GM18526 (cell line): ENCODE measurements around the gene MYOF.

Source experiments
- POLR2A ChIP-seq: IDR thresholded peaks from 3 replicates; pipeline ENCODE4 v1.6.1; 2011; ENCODE audit not compliant: insufficient read length; ENCODE audit errors: extremely low read depth

Gene MYOF

DNA sequence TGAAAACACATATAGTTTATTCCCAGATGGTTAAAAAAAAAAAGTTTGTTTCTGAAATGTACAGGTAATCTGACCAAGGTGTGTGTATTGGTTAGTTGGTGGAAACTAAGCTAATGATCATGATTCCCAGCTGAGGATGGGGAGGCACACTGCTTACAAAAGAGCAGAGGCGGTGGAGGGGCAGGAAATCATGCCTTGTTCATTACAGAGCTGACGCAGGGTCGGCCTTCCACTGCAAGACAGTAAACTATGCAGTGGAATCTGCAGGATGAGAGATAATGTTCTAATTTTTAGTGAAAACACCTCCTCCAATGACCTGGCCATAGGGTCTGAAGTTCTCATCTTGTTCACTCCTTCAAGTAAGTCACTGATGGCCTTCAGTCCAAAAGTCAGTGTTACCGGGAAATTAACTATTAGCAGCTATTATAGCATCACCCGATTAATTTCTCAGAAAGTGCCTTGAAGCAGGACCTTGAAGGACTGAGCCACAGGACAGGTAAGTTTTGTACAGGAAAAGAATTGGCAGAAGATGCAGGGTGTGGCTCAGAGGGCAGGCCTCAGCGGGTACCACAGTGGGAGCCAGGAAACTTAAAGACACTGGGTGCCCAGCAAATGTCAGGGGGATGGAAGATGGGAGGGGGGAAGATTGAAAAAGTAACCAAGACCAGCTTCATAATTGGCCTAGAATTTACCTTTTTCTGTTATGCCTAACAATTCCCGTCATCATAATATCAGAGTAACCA, 36.0 kb downstream of the MYOF start:
- TF ChIP-seq POLR2A, result no peak

DNA sequence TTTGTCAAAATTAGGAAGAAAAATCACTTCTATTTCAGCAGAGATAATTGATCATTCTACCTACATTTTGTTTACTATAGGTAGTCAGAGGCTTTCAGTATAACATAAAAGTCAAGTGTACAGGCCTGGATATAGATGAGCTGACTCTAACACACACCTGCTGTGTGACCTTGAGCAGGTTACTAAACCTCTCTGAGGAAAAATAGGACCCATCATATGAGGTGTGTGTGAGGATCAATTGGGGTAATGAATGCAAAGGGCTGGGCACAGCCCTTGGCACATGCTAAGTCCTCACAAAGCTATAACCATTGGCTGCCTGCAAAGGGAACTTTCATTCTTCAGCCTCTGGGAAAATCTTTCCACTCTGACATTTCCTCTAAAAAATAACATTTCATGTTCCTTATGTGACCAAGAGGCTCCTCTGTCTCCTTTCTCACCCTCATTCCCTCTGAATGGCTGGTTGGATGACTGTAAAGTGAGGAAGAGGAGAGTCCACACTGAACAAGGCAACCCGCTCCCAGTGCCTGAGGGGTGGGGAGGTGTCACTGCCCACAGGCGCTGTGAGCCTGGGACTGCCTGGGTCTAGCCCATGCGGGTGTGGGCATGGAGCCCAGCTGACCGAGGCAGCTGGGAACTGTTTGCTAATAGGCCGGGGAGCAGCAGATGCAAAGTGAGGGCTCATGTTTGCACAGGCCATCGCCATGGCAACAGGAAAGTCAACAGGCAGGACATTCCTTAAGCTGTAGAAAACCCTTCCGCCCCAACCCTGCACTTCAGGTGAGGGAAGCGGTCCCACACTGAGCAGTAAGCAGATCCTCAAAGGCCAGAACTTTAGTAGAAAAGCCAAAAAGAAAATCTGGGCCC, 36.8 kb downstream of the MYOF start:
- TF ChIP-seq POLR2A, result no peak

DNA sequence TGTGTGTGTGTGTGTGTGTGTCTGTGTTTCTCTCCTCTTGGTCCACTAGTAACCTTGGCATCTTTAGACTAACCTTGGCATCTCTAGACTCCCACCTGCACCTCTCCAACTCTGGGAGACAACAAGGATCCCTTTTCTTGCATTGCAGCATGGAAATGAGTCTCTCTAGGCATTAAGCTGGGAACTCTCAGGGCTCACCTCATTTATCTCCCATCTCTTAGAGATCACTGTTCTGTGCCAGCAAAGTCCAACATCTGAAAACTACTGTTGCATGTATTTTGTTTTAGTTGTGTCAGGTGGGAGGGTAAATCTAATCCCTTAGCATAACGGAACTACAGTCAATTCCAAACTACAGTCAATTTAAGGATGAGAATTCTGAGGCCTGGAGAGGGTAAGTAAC, 38.7 kb downstream of the MYOF start:
- TF ChIP-seq POLR2A, result no peak

DNA sequence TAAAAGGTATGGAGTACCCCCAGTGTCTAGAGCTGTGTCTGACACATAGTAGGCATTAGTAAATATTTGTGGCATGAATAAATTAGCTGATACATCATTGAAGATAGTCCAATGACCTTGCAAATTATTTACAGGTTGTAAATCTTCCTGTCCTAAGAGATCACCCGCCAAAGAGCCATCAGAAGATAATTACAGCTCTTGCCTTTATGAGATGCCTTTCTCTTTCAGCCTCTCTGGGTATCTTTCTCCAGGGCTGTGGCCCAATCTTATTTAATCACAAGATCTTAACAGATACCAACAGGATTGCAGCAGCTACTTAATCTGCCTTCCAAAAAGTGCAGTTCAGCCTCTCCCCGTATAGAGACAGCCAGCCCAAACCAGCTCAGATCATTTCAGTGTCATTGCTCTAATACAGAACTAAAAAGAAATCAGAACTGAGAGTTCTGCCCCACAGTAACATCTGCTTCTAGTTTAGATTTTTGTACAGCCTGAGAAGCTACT, 41.5 kb downstream of the MYOF start:
- TF ChIP-seq POLR2A, result no peak

DNA sequence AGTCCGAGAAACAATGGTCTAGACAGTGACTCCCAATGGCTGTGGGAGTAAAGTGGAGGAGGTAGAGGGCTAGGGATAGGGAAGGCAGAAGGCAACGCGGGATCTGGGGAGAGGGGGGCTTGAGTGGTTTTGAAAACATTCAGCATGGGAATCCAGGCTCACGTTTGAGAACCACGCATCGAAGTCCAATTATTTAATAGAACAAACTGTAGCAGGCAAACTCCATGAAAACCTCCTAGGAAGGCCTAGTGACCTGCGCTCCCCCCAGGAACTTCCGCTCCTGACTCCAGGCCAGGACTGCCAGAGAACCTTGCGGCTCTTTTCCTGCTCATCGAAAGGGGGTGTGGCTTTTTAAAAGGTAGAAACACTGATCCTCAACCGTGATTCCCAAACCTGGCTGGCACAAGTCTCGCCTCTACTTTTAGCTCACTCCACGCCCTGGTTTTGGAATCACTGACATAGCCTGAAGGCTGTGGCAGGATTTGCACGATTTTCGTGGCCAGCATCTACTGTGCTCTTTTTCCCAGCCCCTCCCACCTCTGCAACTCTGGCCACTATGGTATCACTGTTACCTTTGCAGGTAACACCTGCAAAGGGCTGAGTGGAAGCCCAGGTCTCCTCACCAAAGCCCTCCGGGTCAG, 43.4 kb downstream of the MYOF start:
- TF ChIP-seq POLR2A, result no peak

DNA sequence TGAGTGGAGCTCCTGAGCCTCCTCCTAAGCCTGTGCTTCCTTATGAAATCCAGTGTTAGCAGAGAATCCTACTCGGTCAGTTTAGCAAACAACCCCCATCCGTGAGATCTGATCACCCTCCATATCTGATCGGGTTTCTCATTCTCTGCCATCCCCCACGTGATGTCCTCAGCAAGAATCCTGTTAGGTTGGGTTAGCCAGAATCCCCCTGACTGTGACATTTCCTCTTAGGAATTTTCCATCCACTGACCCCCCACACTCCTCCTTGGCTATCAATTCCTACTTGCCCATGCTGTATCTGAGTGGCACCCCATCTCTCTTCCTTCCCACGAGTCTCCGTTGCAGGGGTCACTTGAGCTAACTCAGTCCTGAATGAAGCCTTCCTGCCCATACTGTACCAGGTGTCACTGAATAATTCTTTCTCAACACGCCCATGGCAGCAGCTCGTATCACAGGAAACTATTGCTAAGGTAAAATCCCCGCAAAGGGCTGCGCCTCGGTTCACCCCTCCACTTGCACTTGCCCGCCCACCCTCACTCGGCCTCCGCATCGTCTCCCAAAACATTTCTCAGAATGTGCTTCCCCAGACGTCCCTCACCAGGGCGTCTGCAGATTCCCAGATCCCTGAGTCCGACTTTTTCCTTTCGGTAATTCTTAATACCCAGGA, 44.1 kb downstream of the MYOF start:
- no peak for TF ChIP-seq POLR2A

DNA sequence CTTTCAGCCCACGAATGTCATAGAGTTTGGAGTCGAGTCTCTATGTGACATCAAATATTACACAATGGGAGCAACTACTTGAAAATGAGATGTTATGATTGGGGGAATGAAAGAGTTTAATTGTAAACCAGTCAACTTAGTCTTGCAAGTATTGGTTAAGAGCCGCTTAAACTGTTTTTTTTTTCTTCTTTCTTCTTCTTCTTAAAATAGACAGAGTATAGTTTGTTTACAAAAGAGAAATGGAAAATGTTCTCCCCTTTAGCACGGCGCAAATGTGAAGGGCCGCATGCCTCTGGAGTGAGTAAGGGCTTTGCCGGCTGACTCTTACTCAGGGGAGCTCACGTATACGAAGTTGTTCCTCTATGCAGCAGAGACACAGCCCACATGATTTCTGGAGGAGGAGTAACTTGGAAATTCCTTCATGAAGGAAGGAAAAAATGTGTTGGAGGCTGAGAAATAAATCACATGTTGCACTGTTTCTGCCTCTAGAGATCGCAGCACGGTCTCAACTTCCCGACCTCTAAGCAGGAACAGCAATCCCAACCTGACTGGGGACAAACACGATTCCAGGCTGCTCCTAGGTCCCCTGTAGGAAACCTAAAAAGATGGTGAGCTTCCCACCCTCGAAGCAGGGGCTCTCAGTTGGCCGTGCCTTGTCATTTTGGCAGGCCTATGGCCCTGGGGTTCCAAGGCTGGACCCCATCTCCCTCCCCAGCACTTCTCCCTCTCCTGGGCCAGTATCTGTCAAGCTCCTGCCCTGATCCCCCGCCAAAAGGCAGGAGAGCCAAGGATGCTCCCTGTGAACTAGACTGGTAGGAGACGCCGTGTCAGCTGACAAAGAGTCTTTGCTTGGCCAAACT, 44.8 kb downstream of the MYOF start:
- TF ChIP-seq POLR2A, result no peak

DNA sequence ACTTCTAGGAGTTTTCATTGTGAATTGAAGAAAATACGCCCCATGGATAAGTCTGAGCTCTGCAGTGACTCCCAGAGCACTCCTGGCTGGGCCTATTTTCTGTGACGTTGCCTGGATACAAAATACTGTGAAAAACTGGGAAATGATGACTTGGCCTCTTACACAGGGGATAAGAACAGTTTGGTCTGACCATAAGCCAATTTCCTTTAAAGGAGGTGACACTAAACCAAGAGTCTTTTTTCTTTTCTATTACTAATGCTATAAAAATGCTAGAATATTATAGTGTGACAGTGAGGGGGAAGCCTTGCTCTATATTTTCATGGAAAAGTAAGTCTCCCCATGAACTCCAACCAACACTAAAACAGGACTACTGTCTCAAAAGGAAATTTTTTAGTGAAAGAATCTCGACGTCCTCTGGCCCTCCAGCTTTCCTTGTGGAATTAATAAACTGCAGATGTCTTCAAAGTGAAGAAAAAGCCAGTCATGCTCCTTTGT, 45.5 kb downstream of the MYOF start:
- TF ChIP-seq POLR2A, result no peak

DNA sequence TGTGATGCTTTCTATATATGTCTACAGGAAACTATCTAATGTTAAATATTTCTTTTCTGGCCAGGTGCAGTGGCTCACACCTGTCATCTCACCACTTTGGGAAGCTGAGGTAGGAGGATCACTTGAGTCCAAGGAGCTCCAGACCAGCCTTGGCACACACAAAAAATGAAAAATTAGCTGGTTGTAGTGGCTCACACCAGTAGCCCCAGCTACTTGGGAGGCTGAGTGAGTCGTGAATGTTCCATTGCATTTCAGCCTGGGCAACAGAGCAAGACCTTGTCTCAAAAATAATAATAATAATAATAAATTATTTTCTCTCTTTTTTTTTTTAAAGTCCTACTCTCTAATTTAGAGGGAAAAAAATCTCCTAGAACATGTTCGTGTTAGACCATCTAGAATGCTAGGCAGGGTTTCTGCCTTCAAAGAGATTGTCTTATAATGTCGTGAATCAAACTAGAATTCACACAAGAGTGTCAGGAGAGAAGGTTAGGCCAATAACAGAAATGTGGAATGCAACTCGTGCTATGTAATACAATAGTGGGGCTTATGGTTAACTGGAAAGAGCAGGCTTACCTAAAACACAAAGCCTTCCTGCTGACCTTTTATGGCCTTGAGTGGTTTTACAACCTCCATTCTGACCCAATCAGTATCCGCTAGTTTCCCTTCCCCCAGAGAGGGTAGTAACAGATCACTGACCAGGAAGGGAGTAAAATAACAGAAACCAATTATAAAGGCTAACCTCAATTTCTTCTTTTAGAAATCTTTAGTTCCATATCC, 46.3 kb downstream of the MYOF start:
- TF ChIP-seq POLR2A, result no peak

DNA sequence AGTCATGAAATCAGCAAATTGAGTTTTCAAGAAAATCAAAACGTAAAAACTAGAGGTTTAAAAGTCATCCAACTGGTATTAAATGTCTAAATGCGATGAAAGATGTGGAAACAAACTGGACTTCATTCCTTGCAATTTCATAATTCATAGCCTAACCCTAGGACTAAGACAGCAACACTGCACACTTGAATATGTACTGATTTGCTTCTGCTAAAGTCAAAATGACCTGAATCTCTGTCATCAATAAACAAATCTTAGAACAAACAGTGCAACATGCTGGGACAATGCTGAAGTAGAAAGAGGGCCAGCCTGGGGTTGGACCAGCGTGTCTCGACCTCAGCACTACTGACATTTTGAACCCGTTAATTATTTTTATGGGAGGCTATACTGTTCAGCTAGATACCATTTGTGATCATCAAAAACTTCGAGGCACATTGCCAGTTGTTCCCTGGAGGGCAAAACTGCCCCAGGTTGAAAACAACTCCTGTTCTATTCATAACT, 47.1 kb downstream of the MYOF start:
- no peak for TF ChIP-seq POLR2A

DNA sequence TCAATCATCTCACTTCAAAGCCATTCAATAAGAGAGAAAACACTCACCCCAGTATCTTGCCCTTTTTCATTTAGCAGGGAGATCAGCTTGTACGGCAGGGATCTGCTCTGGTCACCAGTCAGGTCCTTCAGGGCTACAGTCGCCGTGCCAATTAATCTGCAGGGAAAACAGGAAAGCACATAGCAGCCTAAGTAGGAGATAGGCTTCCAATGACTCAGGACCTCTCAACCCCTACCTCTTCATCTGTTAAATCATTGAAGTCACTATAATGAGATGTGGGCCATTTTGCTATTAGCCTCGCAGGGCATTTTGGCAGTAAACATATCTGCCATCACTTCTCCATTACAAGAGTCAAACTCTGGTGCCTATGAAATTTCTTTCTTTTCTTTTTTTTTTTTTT, 50.8 kb downstream of the MYOF start:
- TF ChIP-seq POLR2A, result no peak

DNA sequence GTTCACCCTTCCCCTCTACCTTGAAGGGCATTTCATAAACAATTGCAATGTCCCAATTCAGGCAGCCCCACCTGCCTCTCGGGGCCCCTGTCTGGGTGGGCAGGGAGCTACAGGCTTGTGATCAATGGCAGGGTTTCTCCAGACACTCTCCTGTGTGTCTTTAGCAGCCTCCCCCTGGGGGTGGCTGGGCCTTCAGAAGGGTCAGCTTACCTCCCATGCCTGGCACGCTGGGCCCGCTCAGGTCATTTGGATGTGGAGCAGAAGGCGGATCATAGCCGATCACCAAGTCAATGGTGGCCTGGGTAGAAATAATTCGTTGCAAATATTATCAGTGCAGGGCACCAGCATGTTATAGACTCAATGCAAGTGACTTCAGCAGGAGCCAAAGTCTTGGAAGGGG, 56.3 kb downstream of the MYOF start:
- TF ChIP-seq POLR2A, result no peak

DNA sequence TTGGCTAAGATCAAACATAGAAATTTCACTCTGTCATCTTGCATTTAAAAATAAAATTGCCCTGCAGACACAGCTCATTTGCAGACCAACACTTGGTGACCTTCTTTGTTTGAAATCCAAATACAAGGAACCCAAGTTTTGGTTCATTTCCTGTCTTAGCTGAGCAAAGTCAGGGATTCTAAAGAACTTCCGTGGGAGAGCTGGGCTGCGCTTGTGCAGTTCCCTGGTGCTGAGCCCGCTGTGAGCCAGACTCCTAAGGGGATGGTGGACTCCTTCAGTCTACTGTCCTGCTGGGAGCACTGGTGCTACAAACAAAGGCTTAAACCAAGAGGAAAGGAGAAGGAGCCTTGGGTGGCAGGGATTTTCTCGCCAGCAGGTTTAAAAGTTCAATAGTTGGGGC, 60.0 kb downstream of the MYOF start:
- TF ChIP-seq POLR2A, result no peak
